ENCODE results near the gene WNK2.

The WNK2 gene

DNA sequence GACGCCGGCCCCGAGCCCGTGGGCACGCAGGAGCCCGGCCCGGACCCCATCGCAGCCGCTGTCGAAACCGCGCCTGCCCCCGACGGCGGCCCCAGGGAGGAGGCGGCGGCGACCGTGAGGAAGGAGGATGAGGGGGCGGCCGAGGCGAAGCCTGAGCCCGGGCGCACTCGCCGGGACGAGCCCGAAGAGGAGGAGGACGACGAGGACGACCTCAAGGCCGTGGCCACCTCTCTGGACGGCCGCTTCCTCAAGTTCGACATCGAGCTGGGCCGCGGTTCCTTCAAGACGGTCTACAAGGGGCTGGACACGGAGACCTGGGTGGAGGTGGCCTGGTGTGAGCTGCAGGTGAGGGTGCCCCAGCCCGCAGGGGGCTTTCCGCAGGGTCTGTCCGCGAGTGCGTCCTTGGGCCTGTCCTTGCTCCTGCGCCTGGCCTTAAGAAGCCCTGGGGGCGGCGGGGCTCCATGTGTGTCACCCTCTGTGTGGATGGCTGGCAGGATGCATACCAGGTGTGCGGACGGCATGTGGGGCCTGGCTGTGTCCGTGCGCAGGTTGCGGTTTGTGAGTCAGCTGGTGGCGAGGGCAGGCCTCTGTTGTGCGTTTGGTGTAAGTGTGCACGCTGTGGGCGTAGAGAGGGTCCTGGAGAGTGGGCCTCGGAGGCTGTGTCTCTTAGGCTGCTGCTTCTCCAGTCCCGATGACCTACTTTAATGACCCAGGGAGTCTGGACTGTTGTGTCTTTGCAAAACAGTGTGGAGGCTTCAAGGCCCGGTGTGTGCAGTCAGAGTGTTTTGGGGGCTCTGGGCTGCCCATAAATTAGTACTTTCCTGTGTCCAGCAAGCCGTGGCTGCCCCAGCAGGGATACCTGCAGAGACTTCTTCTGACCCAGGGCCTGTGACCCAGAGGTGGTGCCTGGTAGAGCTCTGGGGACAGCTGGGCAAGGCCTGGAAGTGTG lies 1.6 kb downstream of the WNK2 start:
- Histone ChIP-seq H3K4me1 (ENCODE audit: control insufficient read depth, low read length) (peaks cover 5% of the 10 kb centered on the region; the same call in 1 of the 2 replicates), H3K4me2 (ENCODE audit: low read length) (no peak overlapping the region), H3K9me3 (ENCODE audit: control insufficient read depth, insufficient read depth, low read length) (no peaks in the 10 kb centered on the region), H4K20me1 (ENCODE audit: control insufficient read depth, insufficient read depth, low read depth, low read length) (no peaks in the 10 kb centered on the region), H3F3A (ENCODE audit: control insufficient read depth, insufficient read depth) (no peaks in the 10 kb centered on the region), H3K27ac (ENCODE audit: low read depth, low read length) (no peak overlapping the region), H3K79me2 (ENCODE audit: control insufficient read depth, low read length) (no peaks in the 10 kb centered on the region), H3K27me3 (ENCODE audit: control insufficient read depth, low read length) (no peaks in the 10 kb centered on the region), H3K9me2 (replicated peaks; ENCODE audit: control insufficient read depth, low read length) (no peaks in the 10 kb centered on the region), H3K36me3 (ENCODE audit: control insufficient read depth, low read length) (no peaks in the 10 kb centered on the region), H3K4me3 (ENCODE audit: low read length) (no peak overlapping the region)
- no peak for TF ChIP-seq EZH2phosphoT487 (IDR thresholded peaks at IDR 0.05; ENCODE audit: borderline replicate concordance, low read length)
- TF ChIP-seq, protein P1, sequence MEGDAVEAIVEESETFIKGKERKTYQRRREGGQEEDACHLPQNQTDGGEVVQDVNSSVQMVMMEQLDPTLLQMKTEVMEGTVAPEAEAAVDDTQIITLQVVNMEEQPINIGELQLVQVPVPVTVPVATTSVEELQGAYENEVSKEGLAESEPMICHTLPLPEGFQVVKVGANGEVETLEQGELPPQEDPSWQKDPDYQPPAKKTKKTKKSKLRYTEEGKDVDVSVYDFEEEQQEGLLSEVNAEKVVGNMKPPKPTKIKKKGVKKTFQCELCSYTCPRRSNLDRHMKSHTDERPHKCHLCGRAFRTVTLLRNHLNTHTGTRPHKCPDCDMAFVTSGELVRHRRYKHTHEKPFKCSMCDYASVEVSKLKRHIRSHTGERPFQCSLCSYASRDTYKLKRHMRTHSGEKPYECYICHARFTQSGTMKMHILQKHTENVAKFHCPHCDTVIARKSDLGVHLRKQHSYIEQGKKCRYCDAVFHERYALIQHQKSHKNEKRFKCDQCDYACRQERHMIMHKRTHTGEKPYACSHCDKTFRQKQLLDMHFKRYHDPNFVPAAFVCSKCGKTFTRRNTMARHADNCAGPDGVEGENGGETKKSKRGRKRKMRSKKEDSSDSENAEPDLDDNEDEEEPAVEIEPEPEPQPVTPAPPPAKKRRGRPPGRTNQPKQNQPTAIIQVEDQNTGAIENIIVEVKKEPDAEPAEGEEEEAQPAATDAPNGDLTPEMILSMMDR (IDR thresholded peaks at IDR 0.05; ENCODE audit: low read depth, low read length, poor library complexity, severe bottlenecking) = no peak

DNA sequence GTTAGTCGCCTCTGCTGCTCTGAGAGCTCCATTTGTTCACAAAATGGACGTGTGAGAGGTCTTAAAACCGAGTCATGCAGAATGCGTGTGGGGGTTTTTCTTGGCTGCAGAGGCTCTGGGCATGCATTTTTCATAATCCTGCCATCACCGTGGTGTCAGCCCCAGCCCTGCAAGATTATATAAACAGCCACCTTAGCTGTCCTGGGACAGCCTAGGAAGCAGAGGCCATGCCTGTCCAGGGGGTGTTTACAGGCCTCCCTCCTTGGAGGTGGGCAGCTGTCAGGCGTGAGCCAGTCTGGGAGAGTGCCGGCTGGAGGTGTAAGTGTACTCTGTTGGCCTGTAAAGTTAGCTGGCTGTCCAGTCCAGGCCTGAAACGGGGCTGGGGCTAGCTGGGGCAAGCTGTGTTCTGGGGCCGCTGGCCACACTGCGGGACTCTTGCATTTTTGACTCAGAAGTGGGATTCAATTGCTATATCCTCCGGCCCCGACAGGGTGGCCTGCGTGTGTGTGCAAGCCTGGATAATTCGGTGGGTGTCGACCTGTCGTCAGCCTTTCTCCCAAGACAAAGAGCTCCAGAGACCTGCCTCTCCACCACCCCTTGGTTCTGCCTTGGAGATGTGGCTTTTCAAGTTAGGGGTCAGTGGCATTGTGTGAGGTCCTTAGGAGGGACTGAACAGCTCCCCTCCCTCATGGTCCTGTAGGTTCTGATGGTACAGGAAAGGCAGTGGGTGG lies 2.4 kb downstream of the WNK2 start:
- H3K36me3 ChIP-seq (ENCODE audit: control insufficient read depth, low read length) = no peaks in the 10 kb centered on the region
- H3K9me2 ChIP-seq (replicated peaks; ENCODE audit: control insufficient read depth, low read length) = no peaks in the 10 kb centered on the region
- H3K27ac ChIP-seq (ENCODE audit: low read depth, low read length) = no peak overlapping the region
- H3K4me2 ChIP-seq (ENCODE audit: low read length) = no peak overlapping the region
- H3K9me3 ChIP-seq (ENCODE audit: control insufficient read depth, insufficient read depth, low read length) = no peaks in the 10 kb centered on the region
- H3K4me1 ChIP-seq (ENCODE audit: control insufficient read depth, low read length) = peaks cover 5% of the 10 kb centered on the region; the same call in 1 of the 2 replicates
- no peaks in the 10 kb centered on the region for H4K20me1 ChIP-seq (ENCODE audit: control insufficient read depth, insufficient read depth, low read depth, low read length)
- H3K4me3 ChIP-seq (ENCODE audit: low read length) = no peak overlapping the region
- no peaks in the 10 kb centered on the region for H3K27me3 ChIP-seq (ENCODE audit: control insufficient read depth, low read length)
- TF ChIP-seq, protein P1 (IDR thresholded peaks at IDR 0.05; ENCODE audit: low read depth, low read length, poor library complexity, severe bottlenecking) = no peak
- no peak for TF ChIP-seq EZH2phosphoT487 (IDR thresholded peaks at IDR 0.05; ENCODE audit: borderline replicate concordance, low read length)
- no peaks in the 10 kb centered on the region for H3F3A ChIP-seq (ENCODE audit: control insufficient read depth, insufficient read depth)
- H3K79me2 ChIP-seq (ENCODE audit: control insufficient read depth, low read length) = no peaks in the 10 kb centered on the region

DNA sequence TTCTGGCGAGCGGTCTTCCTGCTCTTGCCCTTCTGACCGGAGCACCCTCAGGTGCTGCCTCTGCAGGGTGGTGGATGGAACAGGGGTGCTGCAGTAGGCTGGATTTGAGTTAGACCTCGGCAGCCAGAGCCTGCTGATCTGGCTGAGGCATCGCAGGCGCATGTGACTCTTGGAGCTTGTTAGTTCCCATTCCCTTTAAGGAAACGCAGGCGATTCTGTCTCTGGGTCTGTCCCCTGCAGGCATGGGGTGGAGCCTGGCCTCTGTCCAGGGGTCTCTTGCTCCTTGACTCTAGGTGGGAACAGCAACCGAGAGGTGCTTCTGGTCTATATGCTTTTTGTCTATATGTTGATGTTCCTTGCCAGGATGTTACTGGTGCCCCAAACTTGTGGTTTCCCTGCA lies 3.1 kb downstream of the WNK2 start:
- Histone ChIP-seq H3K27me3 (ENCODE audit: control insufficient read depth, low read length) (no peaks in the 10 kb centered on the region), H3F3A (ENCODE audit: control insufficient read depth, insufficient read depth) (no peaks in the 10 kb centered on the region), H3K9me3 (ENCODE audit: control insufficient read depth, insufficient read depth, low read length) (no peaks in the 10 kb centered on the region), H4K20me1 (ENCODE audit: control insufficient read depth, insufficient read depth, low read depth, low read length) (no peaks in the 10 kb centered on the region), H3K4me3 (ENCODE audit: low read length) (no peak overlapping the region), H3K79me2 (ENCODE audit: control insufficient read depth, low read length) (no peaks in the 10 kb centered on the region), H3K4me1 (ENCODE audit: control insufficient read depth, low read length) (peaks cover 5% of the 10 kb centered on the region; the same call in 1 of the 2 replicates), H3K36me3 (ENCODE audit: control insufficient read depth, low read length) (no peaks in the 10 kb centered on the region), H3K9me2 (replicated peaks; ENCODE audit: control insufficient read depth, low read length) (no peaks in the 10 kb centered on the region), H3K4me2 (ENCODE audit: low read length) (no peak overlapping the region), H3K27ac (ENCODE audit: low read depth, low read length) (no peak overlapping the region)
- no peak for TF ChIP-seq EZH2phosphoT487 (IDR thresholded peaks at IDR 0.05; ENCODE audit: borderline replicate concordance, low read length)
- TF ChIP-seq, protein P1 (IDR thresholded peaks at IDR 0.05; ENCODE audit: low read depth, low read length, poor library complexity, severe bottlenecking) = no peak

Data from DOHH2 (cell line).